GM19035 (cell line): ENCODE data around the gene FIBCD1.
"Not testable (repeated sequence)": the region's sequence is repeated elsewhere in the genome, so short reads cannot be mapped to it uniquely, and the experiment has no call there.

ENCODE experiments used
- ATAC-seq: cut with Tn5 transposase; IDR thresholded peaks from one replicate; pipeline ENCODE4 v1.9.1; 2021; ENCODE audit not compliant: unreplicated experiment

The FIBCD1 gene

GRCh38 chr9:130910670-130911069 lies 28.4 kb downstream of the FIBCD1 start:
- ATAC-seq = not testable (repeated sequence)

- ATAC-seq = not testable (repeated sequence)
Measured at GRCh38 chr9:130910041-130910440, 29.0 kb downstream of the FIBCD1 start.

- ATAC-seq = no peak
Measured at GRCh38 chr9:130908878-130909355, 30.1 kb downstream of the FIBCD1 start.

GRCh38 chr9:130908146-130908877 lies 30.7 kb downstream of the FIBCD1 start:
- ATAC-seq = no peak

GRCh38 chr9:130906735-130907416 lies 32.2 kb downstream of the FIBCD1 start:
- ATAC-seq = no peak

GRCh38 chr9:130905902-130906734 lies 32.9 kb downstream of the FIBCD1 start:
- ATAC-seq = no peak

- ATAC-seq = no peak
Measured at GRCh38 chr9:130905125-130905901, 33.7 kb downstream of the FIBCD1 start.

GRCh38 chr9:130904070-130905044 lies 34.7 kb downstream of the FIBCD1 start:
- no peak for ATAC-seq

- no peak for ATAC-seq
Measured at GRCh38 chr9:130903194-130904069, 35.6 kb downstream of the FIBCD1 start.

GRCh38 chr9:130902204-130903185 lies 36.6 kb downstream of the FIBCD1 start:
- no peak for ATAC-seq

GRCh38 chr9:130901498-130902203 lies 37.4 kb downstream of the FIBCD1 start:
- ATAC-seq = no peak

GRCh38 chr9:130900701-130901497 lies 38.1 kb downstream of the FIBCD1 start:
- no peak for ATAC-seq

GRCh38 chr9:130899051-130899748 lies 39.8 kb downstream of the FIBCD1 start:
- ATAC-seq = no peak

- no peak for ATAC-seq
Measured at GRCh38 chr9:130898552-130898852, 40.5 kb downstream of the FIBCD1 start.

- no peak for ATAC-seq
Measured at GRCh38 chr9:130897848-130898551, 41.0 kb downstream of the FIBCD1 start.
